ENCODE measurements around the gene OR6V1.

The OR6V1 gene

GRCh38 chr7:143027032-143027431 is 25.1 kb upstream of the OR6V1 start, which contains the start of gene OR9A2:
TSS of gene OR9A2 (minus strand) at chr7:143027132. CDS start at chr7:143027132, 0 bp downstream.
- ATAC-seq, result no peak
- TF ChIP-seq ESRRG (CRISPR knock-in tag; IDR thresholded peaks at IDR 0.05) (no peak), CSDC2 (CRISPR knock-in tag; IDR thresholded peaks at IDR 0.05) (no peak), PPARA (CRISPR knock-in tag; IDR thresholded peaks at IDR 0.05; ENCODE audit: borderline replicate concordance) (no peak), SNAI2 (CRISPR knock-in tag; IDR thresholded peaks at IDR 0.05) (no peak), ZC3H10 (CRISPR knock-in tag; IDR thresholded peaks at IDR 0.05) (no peak), ZNF8 (CRISPR knock-in tag; IDR thresholded peaks at IDR 0.05) (no peak), RARB (CRISPR knock-in tag; IDR thresholded peaks at IDR 0.05) (no peak), TSHZ2 (CRISPR knock-in tag; IDR thresholded peaks at IDR 0.05) (no peak), ZNF565 (CRISPR knock-in tag; conservative IDR thresholded peaks at IDR 0.05; ENCODE audit: low read depth) (no peak), ZFP3 (CRISPR knock-in tag; IDR thresholded peaks at IDR 0.05) (no peak), ZFP30 (CRISPR knock-in tag; IDR thresholded peaks at IDR 0.05) (no peak), TOX (CRISPR knock-in tag; IDR thresholded peaks at IDR 0.05; ENCODE audit: borderline replicate concordance) (no peak), BACH2 (CRISPR knock-in tag; IDR thresholded peaks at IDR 0.05; ENCODE audit: borderline replicate concordance) (no peak)
- TF ChIP-seq, protein P1, sequence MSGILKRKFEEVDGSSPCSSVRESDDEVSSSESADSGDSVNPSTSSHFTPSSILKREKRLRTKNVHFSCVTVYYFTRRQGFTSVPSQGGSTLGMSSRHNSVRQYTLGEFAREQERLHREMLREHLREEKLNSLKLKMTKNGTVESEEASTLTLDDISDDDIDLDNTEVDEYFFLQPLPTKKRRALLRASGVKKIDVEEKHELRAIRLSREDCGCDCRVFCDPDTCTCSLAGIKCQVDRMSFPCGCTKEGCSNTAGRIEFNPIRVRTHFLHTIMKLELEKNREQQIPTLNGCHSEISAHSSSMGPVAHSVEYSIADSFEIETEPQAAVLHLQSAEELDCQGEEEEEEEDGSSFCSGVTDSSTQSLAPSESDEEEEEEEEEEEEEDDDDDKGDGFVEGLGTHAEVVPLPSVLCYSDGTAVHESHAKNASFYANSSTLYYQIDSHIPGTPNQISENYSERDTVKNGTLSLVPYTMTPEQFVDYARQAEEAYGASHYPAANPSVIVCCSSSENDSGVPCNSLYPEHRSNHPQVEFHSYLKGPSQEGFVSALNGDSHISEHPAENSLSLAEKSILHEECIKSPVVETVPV (CRISPR knock-in tag; IDR thresholded peaks at IDR 0.05), result no peak
- TF ChIP-seq, protein P2, sequence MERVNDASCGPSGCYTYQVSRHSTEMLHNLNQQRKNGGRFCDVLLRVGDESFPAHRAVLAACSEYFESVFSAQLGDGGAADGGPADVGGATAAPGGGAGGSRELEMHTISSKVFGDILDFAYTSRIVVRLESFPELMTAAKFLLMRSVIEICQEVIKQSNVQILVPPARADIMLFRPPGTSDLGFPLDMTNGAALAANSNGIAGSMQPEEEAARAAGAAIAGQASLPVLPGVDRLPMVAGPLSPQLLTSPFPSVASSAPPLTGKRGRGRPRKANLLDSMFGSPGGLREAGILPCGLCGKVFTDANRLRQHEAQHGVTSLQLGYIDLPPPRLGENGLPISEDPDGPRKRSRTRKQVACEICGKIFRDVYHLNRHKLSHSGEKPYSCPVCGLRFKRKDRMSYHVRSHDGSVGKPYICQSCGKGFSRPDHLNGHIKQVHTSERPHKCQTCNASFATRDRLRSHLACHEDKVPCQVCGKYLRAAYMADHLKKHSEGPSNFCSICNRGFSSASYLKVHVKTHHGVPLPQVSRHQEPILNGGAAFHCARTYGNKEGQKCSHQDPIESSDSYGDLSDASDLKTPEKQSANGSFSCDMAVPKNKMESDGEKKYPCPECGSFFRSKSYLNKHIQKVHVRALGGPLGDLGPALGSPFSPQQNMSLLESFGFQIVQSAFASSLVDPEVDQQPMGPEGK (CRISPR knock-in tag; IDR thresholded peaks at IDR 0.05; ENCODE audit: borderline replicate concordance), result no peak

GRCh38 chr7:143027683-143028082 is 24.5 kb upstream of the OR6V1 start:
- TF ChIP-seq ZNF8 (CRISPR knock-in tag; IDR thresholded peaks at IDR 0.05) (no peak), CSDC2 (CRISPR knock-in tag; IDR thresholded peaks at IDR 0.05) (no peak), ZNF70 (CRISPR knock-in tag; IDR thresholded peaks at IDR 0.05) (no peak), BACH2 (CRISPR knock-in tag; IDR thresholded peaks at IDR 0.05; ENCODE audit: borderline replicate concordance) (no peak), ESRRG (CRISPR knock-in tag; IDR thresholded peaks at IDR 0.05) (no peak), RARB (CRISPR knock-in tag; IDR thresholded peaks at IDR 0.05) (no peak), ZC3H10 (CRISPR knock-in tag; IDR thresholded peaks at IDR 0.05) (no peak), ZFP30 (CRISPR knock-in tag; IDR thresholded peaks at IDR 0.05) (no peak), ZFP3 (CRISPR knock-in tag; IDR thresholded peaks at IDR 0.05) (no peak), ISL1 (CRISPR knock-in tag; IDR thresholded peaks at IDR 0.05) (no peak), TSHZ2 (CRISPR knock-in tag; IDR thresholded peaks at IDR 0.05) (no peak), SNAI2 (CRISPR knock-in tag; IDR thresholded peaks at IDR 0.05) (no peak), ZNF565 (CRISPR knock-in tag; conservative IDR thresholded peaks at IDR 0.05; ENCODE audit: low read depth) (no peak), TCF4 (CRISPR knock-in tag; IDR thresholded peaks at IDR 0.05; ENCODE audit: borderline replicate concordance) (no peak), TOX (CRISPR knock-in tag; IDR thresholded peaks at IDR 0.05; ENCODE audit: borderline replicate concordance) (no peak), POU6F1 (CRISPR knock-in tag; IDR thresholded peaks at IDR 0.05; ENCODE audit: borderline replicate concordance, low read depth) (no peak)
- TF ChIP-seq, protein P3, sequence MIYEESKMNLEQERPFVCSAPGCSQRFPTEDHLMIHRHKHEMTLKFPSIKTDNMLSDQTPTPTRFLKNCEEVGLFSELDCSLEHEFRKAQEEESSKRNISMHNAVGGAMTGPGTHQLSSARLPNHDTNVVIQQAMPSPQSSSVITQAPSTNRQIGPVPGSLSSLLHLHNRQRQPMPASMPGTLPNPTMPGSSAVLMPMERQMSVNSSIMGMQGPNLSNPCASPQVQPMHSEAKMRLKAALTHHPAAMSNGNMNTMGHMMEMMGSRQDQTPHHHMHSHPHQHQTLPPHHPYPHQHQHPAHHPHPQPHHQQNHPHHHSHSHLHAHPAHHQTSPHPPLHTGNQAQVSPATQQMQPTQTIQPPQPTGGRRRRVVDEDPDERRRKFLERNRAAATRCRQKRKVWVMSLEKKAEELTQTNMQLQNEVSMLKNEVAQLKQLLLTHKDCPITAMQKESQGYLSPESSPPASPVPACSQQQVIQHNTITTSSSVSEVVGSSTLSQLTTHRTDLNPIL (CRISPR knock-in tag; IDR thresholded peaks at IDR 0.05; ENCODE audit: low read depth), result no peak
- TF ChIP-seq, protein P1 (CRISPR knock-in tag; IDR thresholded peaks at IDR 0.05), result no peak
- no peak for ATAC-seq
